Subcutaneous abdominal adipose tissue (tissue), 5 donors: Measurements from ENCODE around the gene GDPD4.

ENCODE experiments used
- H3K27ac ChIP-seq: one replicate; pipeline ENCODE4 v1.7.0; 2013; ENCODE audit warnings: low read depth, mild to moderate bottlenecking, inconsistent platforms, low read length, moderate library complexity
- H3K27me3 ChIP-seq, 5 donors: one replicate each; pipeline ENCODE4 v1.7.0; 2013; ENCODE audit warnings: low read length in 5 of 5, inconsistent platforms in 1 of 5; ENCODE audit not compliant: control insufficient read depth in 5 of 5, insufficient read depth in 4 of 5
- H3K36me3 ChIP-seq, 5 donors: one replicate each; pipeline ENCODE4 v1.7.0; 2013; ENCODE audit warnings: low read length in 5 of 5; ENCODE audit not compliant: control insufficient read depth in 5 of 5, insufficient read depth in 5 of 5
- H3K4me1 ChIP-seq, 5 donors: one replicate each; pipeline ENCODE4 v1.7.0; 2013; ENCODE audit warnings: low read length in 5 of 5, mild to moderate bottlenecking in 3 of 5, moderate library complexity in 1 of 5; ENCODE audit not compliant: control insufficient read depth in 5 of 5, insufficient read depth in 5 of 5
- H3K4me3 ChIP-seq, 5 donors: one replicate each; pipeline ENCODE4 v1.7.0; 2013; ENCODE audit warnings: low read length in 5 of 5, low read depth in 1 of 5
- H3K9ac ChIP-seq, 5 donors: one replicate each; pipeline ENCODE4 v1.7.0; 2013; ENCODE audit warnings: low read length in 5 of 5, mild to moderate bottlenecking in 4 of 5, moderate library complexity in 3 of 5
- H3K9me3 ChIP-seq, 5 donors: one replicate each; pipeline ENCODE4 v1.7.0; 2013; ENCODE audit warnings: low read length in 5 of 5; ENCODE audit not compliant: control insufficient read depth in 5 of 5
- donor health status: healthy.
- donor health status: healthy.
- donor health status: healthy.
- donor health status: healthy.
- donor health status: healthy.

Gene GDPD4

GRCh38 chr11:77180346-77180745 is 121.1 kb downstream of the GDPD4 start:
- no peaks in the 10 kb centered on the region for H3K9me3 ChIP-seq
- no peak overlapping the region for H3K9ac ChIP-seq
- H3K27me3 ChIP-seq = no peaks in the 10 kb centered on the region
- no peak overlapping the region for H3K27ac ChIP-seq
- H3K4me1 ChIP-seq = peaks cover 4 to 40% (median 28%) of the 10 kb centered on the region in 5 donors
- H3K36me3 ChIP-seq = peaks cover 0 to 47% (median 4%) of the 10 kb centered on the region in 5 donors
- no peak overlapping the region for H3K4me3 ChIP-seq

- Histone ChIP-seq H3K9ac (no peak overlapping the region), H3K27me3 (no peaks in the 10 kb centered on the region), H3K4me3 (no peak overlapping the region), H3K4me1 (peaks cover 4 to 46% (median 32%) of the 10 kb centered on the region in 5 donors), H3K27ac (no peak overlapping the region), H3K36me3 (peaks cover 0 to 47% (median 4%) of the 10 kb centered on the region in 5 donors), H3K9me3 (no peaks in the 10 kb centered on the region)
Observed at GRCh38 chr11:77179681-77180080, 121.8 kb downstream of the GDPD4 start.

- Histone ChIP-seq H3K4me3 (no peak overlapping the region), H3K9me3 (no peaks in the 10 kb centered on the region), H3K27ac (no peak overlapping the region), H3K27me3 (no peaks in the 10 kb centered on the region), H3K4me1 (peaks cover 4 to 52% (median 38%) of the 10 kb centered on the region in 5 donors), H3K9ac (peak overlapping the region in 1 of 5 donors; percentile 31), H3K36me3 (peaks cover 0 to 43% (median 4%) of the 10 kb centered on the region in 5 donors)
Observed at GRCh38 chr11:77179048-77179447, 122.4 kb downstream of the GDPD4 start.

GRCh38 chr11:77178150-77178549 is 123.3 kb downstream of the GDPD4 start:
- no peaks in the 10 kb centered on the region for H3K27me3 ChIP-seq
- H3K9ac ChIP-seq = no peak overlapping the region
- no peak overlapping the region for H3K27ac ChIP-seq
- no peak overlapping the region for H3K4me3 ChIP-seq
- H3K9me3 ChIP-seq = no peaks in the 10 kb centered on the region
- H3K4me1 ChIP-seq = peaks cover 4 to 61% (median 47%) of the 10 kb centered on the region in 5 donors
- H3K36me3 ChIP-seq = peaks cover 0 to 38% (median 4%) of the 10 kb centered on the region in 5 donors

- Histone ChIP-seq H3K9ac (no peak overlapping the region), H3K36me3 (peaks cover 0 to 31% (median 2%) of the 10 kb centered on the region in 5 donors), H3K4me3 (no peak overlapping the region), H3K9me3 (no peaks in the 10 kb centered on the region), H3K27me3 (no peaks in the 10 kb centered on the region), H3K27ac (no peak overlapping the region), H3K4me1 (peaks cover 4 to 73% (median 58%) of the 10 kb centered on the region in 5 donors)
Observed at GRCh38 chr11:77176996-77177395, 124.5 kb downstream of the GDPD4 start.

- Histone ChIP-seq H3K4me1 (peaks cover 4 to 81% (median 63%) of the 10 kb centered on the region in 5 donors), H3K4me3 (peak overlapping the region in 4 of 5 donors; percentile 33 to 42 (median 40)), H3K36me3 (peaks cover 0 to 27% (median 0%) of the 10 kb centered on the region in 5 donors), H3K9ac (peak overlapping the region in 3 of 5 donors; percentile 3 to 46 (median 45)), H3K27me3 (no peaks in the 10 kb centered on the region), H3K9me3 (no peaks in the 10 kb centered on the region), H3K27ac (no peak overlapping the region)
Observed at GRCh38 chr11:77175869-77176539, 125.5 kb downstream of the GDPD4 start.

GRCh38 chr11:77175021-77175842 is 126.3 kb downstream of the GDPD4 start:
- peaks cover 4 to 81% (median 63%) of the 10 kb centered on the region in 5 donors for H3K4me1 ChIP-seq
- H3K27me3 ChIP-seq = no peaks in the 10 kb centered on the region
- H3K4me3 ChIP-seq = peak overlapping the region in 4 of 5 donors; percentile 5 to 42 (median 40)
- H3K27ac ChIP-seq = no peak overlapping the region
- H3K9ac ChIP-seq = peak overlapping the region in 2 of 5 donors; percentile 45 to 46
- peaks cover 0 to 23% (median 0%) of the 10 kb centered on the region in 5 donors for H3K36me3 ChIP-seq
- H3K9me3 ChIP-seq = no peaks in the 10 kb centered on the region

- no peaks in the 10 kb centered on the region for H3K27me3 ChIP-seq
- no peak overlapping the region for H3K4me3 ChIP-seq
- H3K9ac ChIP-seq = no peak overlapping the region
- peaks cover 4 to 75% (median 61%) of the 10 kb centered on the region in 5 donors for H3K4me1 ChIP-seq
- H3K9me3 ChIP-seq = no peaks in the 10 kb centered on the region
- no peak overlapping the region for H3K27ac ChIP-seq
- peaks cover 0 to 16% (median 0%) of the 10 kb centered on the region in 5 donors for H3K36me3 ChIP-seq
Observed at GRCh38 chr11:77174559-77174958, 126.9 kb downstream of the GDPD4 start.

- peaks cover 0 to 6% (median 0%) of the 10 kb centered on the region in 5 donors for H3K36me3 ChIP-seq
- no peaks in the 10 kb centered on the region for H3K27me3 ChIP-seq
- no peak overlapping the region for H3K27ac ChIP-seq
- H3K9ac ChIP-seq = no peak overlapping the region
- H3K4me1 ChIP-seq = peaks cover 0 to 64% (median 52%) of the 10 kb centered on the region in 5 donors
- no peak overlapping the region for H3K4me3 ChIP-seq
- H3K9me3 ChIP-seq = no peaks in the 10 kb centered on the region
Observed at GRCh38 chr11:77173494-77173893, 128.0 kb downstream of the GDPD4 start.

- no peaks in the 10 kb centered on the region for H3K9me3 ChIP-seq
- no peaks in the 10 kb centered on the region for H3K27me3 ChIP-seq
- H3K9ac ChIP-seq = no peak overlapping the region
- H3K4me1 ChIP-seq = peaks cover 0 to 63% (median 48%) of the 10 kb centered on the region in 5 donors
- peaks cover 0 to 2% (median 0%) of the 10 kb centered on the region in 5 donors for H3K36me3 ChIP-seq
- no peak overlapping the region for H3K27ac ChIP-seq
- no peak overlapping the region for H3K4me3 ChIP-seq
Observed at GRCh38 chr11:77172666-77172982, 128.9 kb downstream of the GDPD4 start.
